Iris pigment epithelial cell (primary cell): Measurements from ENCODE around the gene ADAMTS2.

Experiments used
- DNase-seq: peaks from one replicate; pipeline ENCODE4 v3.0.0-alpha.2; 2011; ENCODE audit warnings: low read depth

The ADAMTS2 gene

DNA sequence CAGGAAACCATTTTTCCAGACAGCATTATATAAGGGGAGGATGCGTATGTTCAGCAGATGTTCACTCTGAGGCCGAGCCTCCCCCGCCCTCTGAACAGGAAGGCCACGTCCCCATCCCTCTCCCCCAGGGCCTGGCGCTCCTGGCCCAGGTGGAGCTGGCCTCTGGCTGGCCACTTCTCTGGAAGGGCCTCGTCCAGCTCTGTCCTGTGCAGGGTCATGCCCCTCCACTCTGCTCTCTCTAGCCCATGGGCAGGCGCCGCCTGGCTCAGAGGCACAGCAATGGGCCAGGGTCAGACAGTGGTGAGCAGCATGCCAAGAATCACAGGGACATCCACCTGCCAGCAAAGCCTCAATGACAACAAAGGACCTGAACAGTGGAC lies 34.2 kb downstream of the ADAMTS2 start:
- no peak for DNase-seq

DNA sequence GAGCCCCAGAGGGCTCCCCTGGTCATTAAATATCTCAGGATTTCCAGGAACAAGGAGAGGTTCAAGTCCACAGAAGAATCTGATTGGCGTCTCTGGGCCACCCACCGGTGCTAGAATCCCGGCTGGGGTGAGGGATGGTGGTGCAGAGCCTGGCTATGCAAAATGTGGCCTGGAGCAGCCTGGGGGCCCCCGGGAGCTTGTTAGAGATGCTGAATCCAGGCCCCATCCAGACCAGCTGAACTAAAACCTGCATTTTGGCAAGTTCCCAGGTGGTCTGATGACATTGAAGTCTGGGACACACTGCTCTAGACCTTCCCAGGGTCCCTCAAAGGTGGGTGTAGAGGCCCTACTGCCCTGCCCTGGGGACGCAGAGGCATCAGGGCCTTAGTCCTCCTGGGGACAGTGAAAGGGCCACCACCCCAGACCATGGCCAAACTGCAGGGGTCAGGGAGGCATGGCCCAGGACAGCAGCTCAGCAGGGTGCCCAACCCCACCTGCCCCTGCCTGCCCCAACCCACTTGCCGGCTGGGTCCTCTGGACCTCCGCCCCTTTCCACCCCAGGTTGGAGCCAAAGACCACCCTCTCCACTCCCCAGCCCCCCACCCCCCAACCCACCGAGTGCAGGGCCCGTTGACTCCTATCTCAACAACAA lies 34.7 kb downstream of the ADAMTS2 start:
- DNase-seq = no peak

DNA sequence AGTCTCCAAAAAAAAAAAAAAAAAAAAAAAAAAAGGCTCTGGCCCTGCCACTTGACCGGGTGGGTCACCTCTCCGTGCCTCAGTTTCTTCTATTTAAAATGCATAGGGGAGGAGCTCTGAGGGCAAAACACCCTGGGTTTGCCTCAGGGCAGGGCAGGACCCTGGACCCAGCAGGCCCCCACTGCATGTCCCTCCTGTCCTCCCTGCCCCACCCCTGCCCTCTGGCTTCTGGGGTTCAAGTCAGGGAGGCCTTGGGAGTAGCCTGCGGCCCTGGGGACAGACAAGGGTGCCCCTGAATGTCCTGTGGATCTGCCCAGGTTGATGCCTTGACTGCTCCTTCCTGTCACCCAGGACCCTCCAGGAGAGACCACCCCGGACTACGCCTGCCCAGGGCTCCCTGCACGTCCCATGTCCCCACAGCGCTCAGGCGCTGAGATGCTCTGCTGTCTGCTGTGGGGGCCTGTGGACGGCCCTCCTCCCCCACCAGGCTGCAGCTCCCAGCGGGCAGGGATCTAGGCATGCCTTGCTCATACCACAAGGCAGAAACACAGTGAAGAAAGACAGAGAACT lies 35.4 kb downstream of the ADAMTS2 start:
- DNase-seq = no peak

DNA sequence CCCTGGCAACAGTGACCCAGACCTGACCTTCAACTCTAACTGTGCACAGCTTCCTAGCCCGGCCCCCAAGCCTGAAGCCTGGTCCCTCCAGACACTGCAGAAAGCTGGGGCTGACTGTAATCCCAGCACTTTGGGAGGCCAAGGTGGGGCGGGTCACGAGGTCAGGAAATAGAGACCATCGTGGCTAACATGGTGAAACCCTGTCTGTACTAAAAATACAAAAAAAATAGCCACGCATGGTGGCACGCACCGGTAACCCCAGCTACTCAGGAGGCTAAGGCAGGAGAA lies 35.9 kb downstream of the ADAMTS2 start:
- DNase-seq = no peak

DNA sequence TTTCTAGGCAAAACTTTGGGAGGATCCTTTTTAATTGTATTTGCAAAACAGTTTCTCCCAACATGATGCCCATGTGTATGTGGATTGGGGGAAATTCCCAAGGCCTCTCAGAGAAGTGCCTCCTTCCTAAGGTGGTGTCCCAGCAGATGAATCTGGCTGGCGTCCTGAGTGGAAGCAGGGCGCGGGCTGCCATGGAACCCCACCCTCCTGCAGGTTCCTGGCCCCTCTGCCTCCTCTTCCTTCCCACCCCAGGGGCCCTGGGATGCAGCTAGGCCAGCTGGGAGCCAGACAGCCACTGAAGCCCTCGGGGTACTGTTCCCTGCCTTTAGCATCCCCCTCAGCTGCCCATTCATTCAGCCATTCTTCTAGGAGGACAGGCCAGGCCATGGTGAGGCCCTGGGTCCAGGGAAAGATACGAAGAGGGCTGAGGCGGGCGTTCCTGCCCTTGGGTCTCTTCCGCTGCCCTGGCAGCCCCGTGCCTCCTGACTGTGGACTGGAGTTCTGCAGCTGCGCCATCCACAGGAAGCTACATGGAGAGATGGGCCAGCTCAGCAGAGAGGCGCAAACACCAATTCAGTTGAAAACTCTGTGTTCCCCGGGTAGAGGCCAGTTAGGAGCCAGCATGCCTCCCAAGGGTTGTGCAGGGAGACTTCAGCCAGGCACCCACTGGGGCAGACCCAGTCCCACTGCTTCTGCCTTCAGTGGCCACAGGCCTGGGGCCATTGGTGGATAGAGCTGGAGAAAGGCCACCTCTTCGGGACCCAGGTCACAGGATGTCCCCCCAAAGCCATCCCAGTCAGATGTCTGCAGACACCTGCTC lies 36.5 kb downstream of the ADAMTS2 start:
- no peak for DNase-seq

DNA sequence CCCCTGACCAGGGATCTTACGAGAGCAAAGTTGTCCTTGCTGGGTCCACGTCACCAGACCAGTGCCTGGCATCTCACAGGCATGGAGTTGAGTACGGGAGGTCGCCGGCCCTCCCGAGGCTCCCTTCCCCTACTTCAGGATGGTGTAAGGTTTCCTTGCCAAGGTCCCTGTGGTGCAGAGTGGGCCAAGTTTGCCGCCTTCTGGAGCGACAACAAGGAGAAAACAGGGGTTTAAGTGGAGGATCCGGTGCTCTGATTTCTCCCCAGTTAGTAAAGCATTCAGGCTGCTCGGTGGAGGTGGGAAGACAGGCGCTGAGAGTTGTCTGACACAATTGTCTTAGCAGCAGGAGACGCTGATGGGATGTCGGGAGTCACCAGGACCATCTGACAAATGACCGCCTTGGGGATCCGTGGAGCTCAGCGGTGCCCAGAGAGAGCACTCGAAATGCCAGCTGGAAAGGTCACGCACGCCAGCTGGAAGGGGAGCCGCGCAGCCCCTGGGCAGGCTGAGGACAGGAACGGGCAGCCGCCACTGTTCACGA lies 37.3 kb downstream of the ADAMTS2 start:
- no peak for DNase-seq

DNA sequence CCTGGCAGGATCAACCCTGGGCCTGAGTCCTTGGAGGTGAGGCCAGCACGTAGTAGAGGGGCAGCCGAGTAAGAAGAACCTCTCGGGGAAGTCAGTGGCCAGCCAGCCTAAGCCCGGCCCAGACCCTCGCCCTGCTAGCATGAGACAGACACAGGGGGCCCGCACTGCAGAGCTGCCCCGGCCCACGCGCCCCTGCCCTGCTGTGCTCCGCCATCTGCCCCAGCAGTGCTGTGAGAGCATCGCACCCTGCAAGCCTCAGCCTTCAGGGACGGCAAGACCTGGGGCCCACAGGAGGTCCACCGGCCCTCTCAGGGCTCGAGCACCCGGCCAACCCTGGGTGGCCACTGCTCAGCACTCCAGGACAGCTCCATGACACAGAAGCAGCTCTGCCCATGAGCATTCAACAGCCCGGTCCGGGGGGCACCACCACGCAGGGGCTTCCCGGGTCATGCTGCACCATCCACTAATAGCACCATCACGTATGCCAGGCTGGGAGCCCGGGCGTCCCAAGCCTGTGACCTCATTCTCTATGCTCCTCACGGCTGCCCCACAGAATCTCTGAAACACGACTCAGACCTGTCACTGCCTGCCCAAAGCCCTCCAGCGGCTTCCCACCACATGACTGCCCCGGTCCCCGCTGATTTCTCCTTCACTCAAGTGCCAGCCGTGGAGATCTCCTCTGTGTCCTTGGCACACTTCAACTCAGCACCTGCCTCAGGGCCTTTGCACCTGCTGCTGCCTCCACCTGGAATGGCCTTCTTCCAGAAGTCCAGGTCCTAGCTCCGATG lies 38.1 kb downstream of the ADAMTS2 start:
- DNase-seq = no peak

DNA sequence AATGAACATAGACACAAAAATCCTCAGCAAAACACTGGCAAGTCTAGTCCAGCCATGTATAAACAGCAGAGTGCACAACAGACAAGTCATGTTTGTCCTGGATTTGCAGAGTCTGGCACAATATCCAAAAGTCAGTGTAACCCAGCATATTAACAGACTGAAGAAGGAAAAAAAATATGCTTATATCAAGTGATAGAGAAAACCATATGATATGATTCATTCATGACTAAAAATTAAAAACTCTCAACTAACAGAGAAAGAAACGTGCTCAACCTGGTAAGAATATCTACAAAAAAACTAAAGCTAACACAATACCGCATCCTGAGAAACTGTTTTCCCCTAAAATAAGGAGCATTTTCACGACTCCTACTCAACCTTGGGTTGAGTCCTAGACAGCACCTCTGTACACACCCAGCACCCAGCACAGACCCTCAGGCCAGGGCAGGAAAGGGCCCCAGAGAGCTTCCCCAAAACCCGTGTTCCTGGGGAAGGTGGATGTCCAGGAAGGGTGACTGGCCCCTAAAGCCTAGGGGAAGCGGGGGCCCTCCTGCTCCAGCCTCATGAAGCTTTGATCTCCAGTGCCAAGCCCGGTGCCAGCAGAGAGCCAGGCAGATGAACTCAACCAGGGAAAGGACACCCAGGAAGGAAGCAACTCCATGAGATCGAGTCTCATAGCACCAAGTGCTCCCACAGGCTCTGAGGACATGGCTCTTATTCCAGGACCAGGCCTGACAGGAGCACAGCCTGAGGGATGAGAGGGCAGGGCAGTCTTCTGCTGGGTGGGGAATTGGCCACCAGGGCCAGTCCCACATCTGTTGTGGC lies 38.9 kb downstream of the ADAMTS2 start:
- no peak for DNase-seq

DNA sequence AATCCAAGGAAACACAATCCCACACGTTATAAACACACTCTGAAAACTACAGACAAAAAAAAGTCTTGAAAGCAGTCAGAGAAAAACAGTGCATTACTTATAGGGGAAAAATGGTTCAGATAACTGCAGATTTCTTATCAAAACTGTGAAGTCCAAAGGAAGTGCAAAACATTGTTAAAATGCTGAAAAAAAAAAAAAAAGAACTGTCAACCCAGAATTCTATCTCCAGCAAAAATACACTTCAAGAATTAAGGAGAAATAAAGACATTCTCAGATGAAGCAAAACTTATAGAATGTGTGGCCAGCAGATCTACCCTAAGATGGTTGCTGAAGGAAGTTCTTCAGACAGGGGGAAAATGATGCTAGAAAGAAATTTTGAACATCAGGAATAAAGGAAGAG lies 40.4 kb downstream of the ADAMTS2 start:
- no peak for DNase-seq

DNA sequence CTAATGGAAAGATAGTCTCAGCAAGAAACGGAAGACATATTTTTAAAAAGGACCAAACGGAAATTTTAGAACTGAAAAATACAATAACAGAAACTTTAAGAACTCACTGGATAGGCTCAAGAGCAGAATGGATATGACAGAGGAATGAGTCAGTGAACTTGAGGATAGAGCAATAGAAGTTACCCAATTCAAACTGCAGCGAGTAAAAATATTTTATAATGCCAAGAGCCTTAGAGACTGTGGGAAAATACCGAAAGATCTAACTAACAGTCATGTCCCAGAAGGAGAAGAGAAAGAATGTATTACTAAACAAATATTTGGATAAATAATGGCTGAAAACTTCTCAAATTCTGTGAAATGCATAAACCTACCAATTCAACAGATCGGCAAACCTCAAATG lies 40.8 kb downstream of the ADAMTS2 start:
- DNase-seq = peak; percentile 88

DNA sequence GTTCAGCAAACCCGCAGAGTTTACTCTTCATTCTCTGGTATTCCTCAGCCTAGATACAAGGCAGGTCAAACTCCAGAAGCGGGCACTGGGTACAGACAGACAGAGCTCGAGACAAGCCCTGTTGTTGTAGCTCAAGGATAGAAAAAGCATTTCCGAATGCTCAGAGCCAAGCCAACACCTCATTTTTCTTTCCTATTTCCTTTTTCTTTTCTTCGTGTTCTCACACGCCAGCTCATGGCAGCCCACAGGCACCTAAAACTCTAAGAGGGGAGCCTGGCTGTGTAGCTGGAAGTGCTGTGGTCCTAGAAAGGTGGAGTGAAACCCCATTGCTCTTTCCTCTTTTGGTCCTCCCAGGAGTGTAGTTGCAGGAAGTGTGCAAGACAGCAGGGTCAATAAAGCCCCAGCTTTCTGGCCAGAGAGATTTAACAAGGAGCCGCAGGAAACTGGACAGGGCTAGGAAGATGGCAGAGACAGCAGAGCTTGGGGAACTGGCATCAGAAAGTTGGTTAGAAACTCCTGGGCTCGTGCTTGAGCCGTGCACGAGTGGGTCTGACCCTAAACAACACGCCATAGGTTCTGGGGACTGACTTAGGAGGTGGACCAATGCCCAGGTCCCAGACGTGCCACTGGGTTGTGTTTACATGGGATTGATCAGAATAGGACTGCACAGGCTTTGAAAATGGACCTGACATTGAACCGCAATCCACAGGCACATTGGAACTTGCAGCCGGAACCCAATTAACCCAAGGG lies 41.6 kb downstream of the ADAMTS2 start:
- no peak for DNase-seq

DNA sequence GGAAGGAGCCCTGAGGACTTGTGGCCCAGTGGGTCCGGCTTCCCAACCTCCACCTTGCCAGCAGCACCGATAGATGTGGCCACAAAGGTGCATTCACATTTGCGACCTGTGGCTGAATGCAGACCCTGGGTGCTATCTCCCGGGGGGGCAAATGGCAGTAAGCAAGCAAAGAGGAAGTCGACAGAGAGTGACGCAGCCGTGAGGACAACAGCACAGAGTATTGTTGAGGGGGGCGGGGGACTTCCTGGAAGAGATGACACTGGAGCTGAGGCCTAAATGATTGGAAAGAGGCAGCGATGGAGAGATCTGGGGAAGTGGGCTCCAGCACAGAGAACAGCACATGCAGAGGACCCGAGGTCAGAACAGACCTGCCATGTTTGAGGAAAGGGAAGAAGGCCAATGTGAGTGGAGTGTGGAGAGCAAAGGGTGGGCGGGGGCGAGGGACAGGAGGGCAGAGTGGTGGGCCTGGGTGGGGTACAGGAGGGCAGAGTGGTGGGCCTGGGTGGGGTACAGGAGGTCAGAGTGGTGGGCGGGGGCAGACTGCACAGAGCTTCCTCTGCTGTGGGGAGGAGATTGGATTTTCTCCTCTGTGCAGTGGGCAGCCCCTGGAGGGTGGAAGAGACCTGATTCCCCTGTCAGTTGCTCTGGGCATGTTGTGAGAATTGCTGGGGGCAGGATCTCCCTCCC lies 42.6 kb downstream of the ADAMTS2 start:
- DNase-seq = no peak

DNA sequence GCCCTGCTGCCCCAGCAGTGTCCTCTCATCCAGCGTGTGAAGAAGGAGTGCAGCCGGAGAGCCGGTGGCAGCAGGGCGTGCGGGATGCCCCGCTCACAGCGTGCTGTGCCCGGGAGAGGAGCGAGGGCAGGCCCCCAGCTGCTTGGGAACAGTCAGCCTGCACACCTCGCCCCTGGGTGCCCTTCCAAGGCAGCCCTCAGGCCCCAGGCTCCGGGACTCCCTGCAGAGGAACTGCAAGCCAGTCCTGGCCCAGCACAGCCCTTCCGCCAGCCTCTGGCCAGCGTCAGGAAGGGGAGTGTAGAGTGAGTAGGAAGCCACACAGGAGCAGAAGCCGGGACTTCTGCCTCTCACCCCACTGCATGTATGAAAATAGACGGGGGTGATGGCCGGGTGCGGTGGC lies 43.5 kb downstream of the ADAMTS2 start:
- DNase-seq = no peak

DNA sequence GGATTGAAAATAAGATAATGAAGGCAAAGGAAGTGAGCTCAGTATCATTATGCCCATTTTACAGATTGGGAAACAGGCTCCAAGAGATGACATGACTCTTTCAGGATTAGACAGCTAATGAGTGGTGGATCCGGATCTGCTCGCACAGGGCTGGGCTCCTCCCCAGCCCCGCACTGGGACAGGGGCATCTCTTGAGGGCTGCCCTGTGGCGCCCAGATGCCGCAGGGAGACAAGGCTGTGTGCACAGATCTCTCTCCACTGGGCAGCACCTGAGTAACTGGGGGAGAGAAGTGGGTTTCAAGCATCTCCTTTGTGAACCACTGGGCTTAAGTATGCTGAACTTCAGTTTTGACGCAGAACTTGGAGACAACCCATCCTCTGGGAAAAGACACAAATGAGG lies 43.9 kb downstream of the ADAMTS2 start:
- DNase-seq = no peak

DNA sequence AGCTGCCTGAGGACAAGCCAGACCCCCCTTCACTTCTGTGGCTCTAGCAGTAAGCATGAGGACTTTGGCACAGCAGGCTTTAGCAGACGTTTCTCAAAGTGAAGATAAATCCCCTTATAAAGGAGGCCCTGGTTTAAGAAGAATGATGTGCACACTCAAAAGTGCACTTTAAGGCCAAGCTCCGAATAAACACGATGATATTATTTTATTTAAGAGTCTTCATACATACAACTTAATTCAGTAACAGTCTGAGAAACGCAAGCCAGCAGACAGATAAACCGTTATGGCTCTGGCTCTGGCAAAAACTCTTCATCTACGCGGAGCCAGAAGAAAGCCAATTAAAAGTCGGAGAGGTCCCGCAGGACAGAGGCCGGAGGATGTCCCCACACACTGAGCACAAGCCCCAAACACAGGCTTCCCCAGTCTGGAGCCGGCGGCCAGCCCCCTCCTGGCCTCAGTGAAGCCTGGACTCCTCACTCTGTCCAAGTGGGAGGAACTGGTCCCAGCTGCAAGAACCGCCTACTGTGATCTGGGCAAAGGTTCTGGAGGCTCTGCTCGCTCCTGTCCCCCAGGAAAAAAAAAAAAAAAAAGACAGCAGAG lies 44.6 kb downstream of the ADAMTS2 start:
- no peak for DNase-seq

DNA sequence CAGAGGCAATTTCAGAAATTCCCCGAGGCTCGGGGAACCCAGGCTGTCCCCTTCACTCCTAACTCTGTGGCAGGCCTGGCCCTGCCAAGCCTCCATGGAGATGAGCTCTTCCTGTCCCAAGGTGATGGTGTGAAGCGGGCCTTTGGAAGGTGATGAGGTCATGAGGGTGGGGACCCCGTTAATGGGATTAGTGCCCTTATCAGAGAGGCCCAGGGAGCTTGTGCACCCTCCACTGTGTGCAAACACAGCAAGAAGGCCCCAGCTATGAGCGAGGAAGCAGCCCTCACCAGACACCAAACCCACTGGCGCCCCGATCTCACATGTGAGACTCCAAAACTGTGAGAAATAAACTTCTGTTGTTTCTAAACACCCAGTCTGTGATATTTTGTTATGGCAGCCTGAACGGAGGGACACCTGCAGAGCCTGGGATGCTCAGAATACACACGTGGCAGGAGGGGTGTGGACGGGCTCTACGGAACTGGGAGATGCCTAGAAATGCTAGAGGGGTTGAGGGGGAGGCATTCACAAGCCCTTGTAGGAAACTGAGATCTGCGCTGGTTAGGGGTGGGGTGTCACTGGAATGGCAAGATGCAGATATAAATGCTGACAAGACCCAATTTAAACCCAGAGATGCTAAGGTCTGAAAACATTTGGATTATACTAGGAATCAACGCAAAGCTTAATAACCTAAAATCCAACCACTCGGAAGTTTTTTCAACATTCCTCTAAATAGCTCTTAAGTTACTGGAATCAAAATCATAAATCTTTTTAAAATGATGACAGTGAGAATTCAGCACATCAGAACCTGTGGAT lies 46.9 kb downstream of the ADAMTS2 start:
- no peak for DNase-seq

DNA sequence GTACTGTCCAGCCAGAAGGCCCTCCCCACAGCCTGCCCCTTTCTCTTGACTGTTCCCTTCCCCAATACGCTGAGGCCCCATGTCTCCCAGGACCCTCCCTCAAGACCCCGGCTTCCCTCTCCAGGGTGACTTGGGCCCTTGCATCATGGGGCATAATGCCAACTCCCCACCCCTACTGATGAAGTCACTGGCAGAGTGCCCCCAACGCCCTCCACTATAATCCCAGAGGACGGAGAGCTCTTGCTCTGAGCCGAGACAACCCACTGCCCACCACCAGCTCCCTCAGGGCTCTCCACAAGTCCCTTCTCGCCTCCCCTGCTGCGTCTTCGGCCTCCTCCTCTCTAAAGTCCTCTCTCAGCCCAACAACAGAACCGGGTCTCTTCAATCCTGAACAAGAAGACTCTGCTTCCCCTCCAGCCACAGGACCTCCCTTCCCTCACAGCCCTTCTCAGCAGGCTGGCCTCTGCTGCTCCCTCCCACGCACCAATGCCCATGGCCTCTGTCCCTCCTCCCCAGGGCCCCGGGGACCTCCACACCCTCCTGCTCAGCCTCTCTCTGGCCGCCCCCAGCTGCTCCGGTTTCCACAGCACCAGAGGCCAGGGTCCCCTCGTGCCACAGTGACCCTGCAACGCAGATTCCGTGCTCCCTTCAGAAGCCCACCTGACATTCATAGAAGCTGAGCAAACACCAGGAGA lies 47.6 kb downstream of the ADAMTS2 start:
- DNase-seq = no peak

DNA sequence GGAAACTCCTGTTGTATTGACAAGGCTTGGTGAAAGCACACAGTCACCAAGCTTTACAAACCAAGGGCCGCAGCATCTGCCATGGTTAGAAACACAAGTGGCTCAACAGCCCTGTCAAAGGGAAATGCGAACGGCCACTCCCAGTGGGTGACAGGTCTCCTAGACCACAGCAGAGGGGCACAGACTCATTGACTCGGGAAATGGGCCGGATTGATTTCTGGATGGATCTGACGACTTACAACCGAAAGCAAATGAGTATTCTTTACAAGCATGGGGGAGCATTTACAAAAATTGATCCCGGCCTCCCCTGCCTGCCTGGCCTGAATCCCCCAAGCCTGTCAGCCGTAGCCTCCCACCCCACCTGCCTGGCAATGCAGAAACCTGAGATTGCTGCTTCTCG lies 48.2 kb downstream of the ADAMTS2 start:
- no peak for DNase-seq
